CD14-positive monocyte (primary cell): ENCODE data around the gene LIF. TPM values are rescaled to one million over a fixed set of nuclear protein-coding genes. Genes with fewer than 3 reads are reported as not detected.

Source experiments
- DNase-seq, 3 donors: peaks; one replicate each; pipeline ENCODE4 v3.0.0-alpha.2; 2011 to 2022
- H2AFZ ChIP-seq: 2 replicates; pipeline ENCODE4 v1.6.0; 2012; ENCODE audit warnings: mild to moderate bottlenecking, low read depth, low read length, inconsistent platforms; ENCODE audit not compliant: insufficient read depth, poor library complexity, severe bottlenecking
- H3K27ac ChIP-seq, 2 donors: 1 replicate in 1 of 2; 2 replicates in 1 of 2; pipeline ENCODE4 v1.5.1; 2012 to 2013; ENCODE audit warnings: low read length in 2 of 2, control low read depth in 1 of 2, inconsistent platforms in 1 of 2, low read depth in 1 of 2, mild to moderate bottlenecking in 1 of 2
- H3K27me3 ChIP-seq, 2 donors: one replicate each; pipeline versions ENCODE4 v1.6.0 to v1.6.1; 2011 to 2013; ENCODE audit warnings: low read length in 2 of 2; ENCODE audit not compliant: control insufficient read depth in 2 of 2, insufficient read depth in 2 of 2
- H3K36me3 ChIP-seq, 2 donors: replicated peaks in 1 of 2; 1 replicate in 1 of 2; 2 replicates in 1 of 2; pipeline versions ENCODE4 v1.5.1 to v1.6.1; 2012 to 2013; ENCODE audit warnings: low read length in 2 of 2, control low read depth in 1 of 2, inconsistent platforms in 1 of 2, mild to moderate bottlenecking in 1 of 2; ENCODE audit not compliant: insufficient read depth in 2 of 2, control insufficient read depth in 1 of 2
- H3K4me1 ChIP-seq, 2 donors: 1 replicate in 1 of 2; 2 replicates in 1 of 2; pipeline versions ENCODE4 v1.5.1 to v1.6.1; 2012 to 2013; ENCODE audit warnings: low read length in 2 of 2, control low read depth in 1 of 2, inconsistent platforms in 1 of 2, mild to moderate bottlenecking in 1 of 2, moderate library complexity in 1 of 2; ENCODE audit not compliant: insufficient read depth in 2 of 2, control insufficient read depth in 1 of 2
- H3K4me2 ChIP-seq: replicated peaks from 2 replicates; pipeline ENCODE3; 2012; ENCODE audit warnings: low read length, moderate library complexity, mild to moderate bottlenecking; ENCODE audit not compliant: poor library complexity, severe bottlenecking; ENCODE audit errors: extremely low read depth
- H3K4me3 ChIP-seq, 3 experiments: fragments of 200-600 bp in 1 of 3; sonication (generic) in 1 of 3; replicated peaks in 1 of 3; 1 replicate in 2 of 3; 2 replicates in 1 of 3; pipeline ENCODE4 v1.5.1; 2011 to 2013; ENCODE audit warnings: low read length in 3 of 3, mild to moderate bottlenecking in 3 of 3, control low read depth in 2 of 3, low read depth in 2 of 3, inconsistent platforms in 1 of 3, moderate library complexity in 1 of 3
- H3K79me2 ChIP-seq: 2 replicates; pipeline ENCODE4 v1.6.0; 2012; ENCODE audit warnings: mild to moderate bottlenecking, control low read depth, inconsistent platforms, low read length, moderate library complexity; ENCODE audit not compliant: insufficient read depth
- H3K9ac ChIP-seq: 2 replicates; pipeline ENCODE4 v1.6.0; 2017; ENCODE audit warnings: low read length, mild to moderate bottlenecking; ENCODE audit not compliant: insufficient read depth, poor library complexity, severe bottlenecking
- H3K9me3 ChIP-seq, 2 donors: replicated peaks in 1 of 2; 1 replicate in 1 of 2; 2 replicates in 1 of 2; pipeline versions ENCODE4 v1.5.1 to v1.6.1; 2012 to 2013; ENCODE audit warnings: low read length in 2 of 2, control low read depth in 1 of 2; ENCODE audit not compliant: control insufficient read depth in 1 of 2, insufficient read depth in 1 of 2
- H4K20me1 ChIP-seq: 2 replicates; pipeline ENCODE4 v1.6.0; 2012; ENCODE audit warnings: mild to moderate bottlenecking, low read length, control low read depth, moderate library complexity; ENCODE audit not compliant: insufficient read depth
- H3K27ac Mint-ChIP-seq, 7 donors: one replicate each; pipeline ENCODE4 v1.8.0; 2020; ENCODE audit warnings: mild to moderate bottlenecking in 7 of 7, mixed read lengths in 7 of 7, moderate library complexity in 6 of 7, inconsistent platforms in 2 of 7
- H3K27me3 Mint-ChIP-seq, 3 donors: one replicate each; pipeline ENCODE4 v1.8.0; 2021 to 2022; ENCODE audit warnings: low read depth in 3 of 3, mild to moderate bottlenecking in 3 of 3, mixed read lengths in 3 of 3, moderate library complexity in 3 of 3, inconsistent platforms in 1 of 3
- H3K36me3 Mint-ChIP-seq, 2 donors: one replicate each; pipeline ENCODE4 v1.8.0; 2020; ENCODE audit warnings: mixed read lengths in 2 of 2, inconsistent platforms in 1 of 2, mild to moderate bottlenecking in 1 of 2
- H3K4me1 Mint-ChIP-seq: one replicate; pipeline ENCODE4 v1.8.0; 2020; ENCODE audit warnings: mild to moderate bottlenecking, mixed read lengths
- H3K4me3 Mint-ChIP-seq, 2 donors: one replicate each; pipeline ENCODE4 v1.8.0; 2020; ENCODE audit warnings: mild to moderate bottlenecking in 2 of 2, mixed read lengths in 2 of 2, moderate library complexity in 1 of 2
- H3K9me3 Mint-ChIP-seq, 7 donors: one replicate each; pipeline ENCODE4 v1.8.0; 2020 to 2022; ENCODE audit warnings: mixed read lengths in 7 of 7, mild to moderate bottlenecking in 6 of 7, moderate library complexity in 6 of 7, inconsistent platforms in 2 of 7
- CTCF ChIP-seq: fragments of 200-600 bp; IDR thresholded peaks from one replicate; pipeline ENCODE4 v1.8.0; 2022; ENCODE audit warnings: antibody characterized with exemption, mild to moderate bottlenecking
- WGBS: methylation state at CpG from one replicate; pipeline ENCODE4 v1.1.5; 2013; ENCODE audit warnings: missing lambda C conversion rate; ENCODE audit not compliant: insufficient coverage; 5-methylcytosine and 5-hydroxymethylcytosine counted together
- intact Hi-C, 2 donors: fragments of 100-400 bp; cut with micrococcal nuclease; formaldehyde crosslinking; loops; one replicate each; pipeline versions ENCODE4 v1.15.0 to v1.15.1; 2023
- polyA plus RNA-seq, 3 donors: library from polyadenylated mRNA; depleted of rRNA in 1 of 3; unstranded in 2 of 3; stranded (reverse) in 1 of 3; fragments of 300-500 nt in 2 of 3; fragments of >200 nt in 1 of 3; fragmentation: Illumina TruSeq in 2 of 3; gene quantifications; 1 replicate in 2 of 3; 2 replicates in 1 of 3; pipeline ENCODE4 v1.2.3, GENCODE V29; 2012 to 2021

LIF gene
- polyA plus RNA-seq, 3 donors = 7.0 TPM; not detected in 2

GRCh38 chr22:30273711-30274436 lies 27.3 kb upstream of the LIF start:
- Histone ChIP-seq H3K4me1 (peaks cover 79 to 99% of the 10 kb centered on the region in 2 donors), H3K36me3 (no peaks in the 10 kb centered on the region), H3K27ac (peak overlapping the region; percentile 11 to 50), H3K79me2 (no peaks in the 10 kb centered on the region), H3K4me2 (no peak overlapping the region), H4K20me1 (no peaks in the 10 kb centered on the region), H3K27me3 (peaks cover 0 to 10% of the 10 kb centered on the region in 2 donors), H2AFZ (no peak overlapping the region), H3K4me3 (no peak overlapping the region), H3K9ac (no peak overlapping the region), H3K9me3 (no peaks in the 10 kb centered on the region)
- TF ChIP-seq CTCF = no peak
- intact Hi-C loops = loop anchor here (1.0 to 5.0 kb wide), 5 partner anchors 10 to 168 kb away; no protein-coding TSS in a partner anchor
- Mint-ChIP-seq H3K4me3 (peak overlapping the region; percentile 53 to 61), H3K4me1 (peaks cover 97% of the 10 kb centered on the region), H3K27me3 (peaks cover 13 to 30% (median 30%) of the 10 kb centered on the region in 3 donors), H3K27ac (peak overlapping the region in 6 of 7 donors; percentile 93 to 99 (median 98)), H3K36me3 (peaks cover 18 to 43% of the 10 kb centered on the region in 2 donors), H3K9me3 (peaks cover 0 to 9% (median 0%) of the 10 kb centered on the region in 7 donors)
- WGBS = 61% methylated on average over 8 of the region's 10 CpGs
- DNase-seq = peak in 2 of 3 donors; percentile 84 to 86

DNA sequence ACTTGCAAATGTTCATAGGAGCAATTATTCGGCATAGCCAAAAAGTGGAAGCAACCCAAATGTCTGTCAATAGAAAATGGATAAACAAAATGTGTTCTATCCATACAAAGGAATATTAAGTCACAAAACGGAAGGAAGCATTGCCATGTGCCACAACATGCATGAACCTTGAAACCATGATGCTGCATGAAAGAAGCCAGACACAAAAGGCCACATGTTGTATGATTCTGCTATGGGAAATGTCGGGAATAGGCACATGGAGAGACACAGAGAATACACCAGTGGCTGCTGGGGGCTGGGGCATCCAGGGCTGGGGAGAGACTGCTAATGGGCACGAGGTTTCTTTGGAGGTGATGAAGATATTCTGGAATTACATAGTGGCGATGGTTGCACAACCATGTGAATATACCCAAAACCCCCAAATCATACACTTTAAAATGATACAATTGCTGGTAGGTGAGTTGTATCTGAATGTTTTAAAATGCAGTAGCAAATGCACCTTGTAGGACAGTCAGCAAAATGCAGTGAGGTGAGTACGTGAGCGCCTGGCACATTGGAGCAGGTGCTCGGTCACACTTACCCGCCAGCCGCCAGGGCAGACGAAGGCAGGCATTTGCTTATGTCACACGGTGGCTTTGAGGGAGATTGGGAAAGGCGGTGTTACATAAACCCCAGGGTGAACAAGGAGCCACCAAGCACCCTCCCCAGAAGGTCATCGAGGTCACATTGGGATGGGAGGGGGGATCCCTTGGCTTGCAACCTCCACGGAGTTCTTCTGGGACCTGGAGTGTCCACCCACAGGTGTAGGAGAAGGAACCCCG lies 26.4 kb upstream of the LIF start:
- Histone ChIP-seq H2AFZ (no peak overlapping the region), H3K9me3 (no peaks in the 10 kb centered on the region), H3K4me3 (no peak overlapping the region), H3K4me2 (no peak overlapping the region), H3K36me3 (no peaks in the 10 kb centered on the region), H3K9ac (no peak overlapping the region), H3K4me1 (peaks cover 79 to 99% of the 10 kb centered on the region in 2 donors), H4K20me1 (no peaks in the 10 kb centered on the region), H3K27ac (peak overlapping the region; percentile 11 to 50), H3K27me3 (peaks cover 0 to 10% of the 10 kb centered on the region in 2 donors), H3K79me2 (no peaks in the 10 kb centered on the region)
- TF ChIP-seq CTCF = no peak
- Mint-ChIP-seq H3K4me1 (peaks cover 97% of the 10 kb centered on the region), H3K27me3 (peaks cover 13 to 36% (median 27%) of the 10 kb centered on the region in 3 donors), H3K36me3 (peaks cover 25 to 44% of the 10 kb centered on the region in 2 donors), H3K27ac (peak overlapping the region; percentile 77 to 99 (median 98)), H3K4me3 (peak overlapping the region; percentile 42 to 60), H3K9me3 (peaks cover 0 to 9% (median 0%) of the 10 kb centered on the region in 7 donors)
- intact Hi-C loops = loop anchor here (1.0 to 5.0 kb wide), 5 partner anchors 9 to 169 kb away; no protein-coding TSS in a partner anchor
- peak; percentile 75 to 92 (median 87) for DNase-seq
- 40% methylated on average over 6 of the region's 16 CpGs for WGBS
